ENCODE measurements around the gene PDLIM5. TPM values are rescaled to one million over a fixed set of nuclear protein-coding genes. Genes with fewer than 3 reads are reported as not detected.
"Not testable (repeated sequence)": the region's sequence is repeated elsewhere in the genome, so short reads cannot be mapped to it uniquely, and the experiment has no call there.

PDLIM5 gene
- total and polyA plus RNA-seq, 4 donors: 20.4 to 93.4 (median 59.8) TPM

DNA sequence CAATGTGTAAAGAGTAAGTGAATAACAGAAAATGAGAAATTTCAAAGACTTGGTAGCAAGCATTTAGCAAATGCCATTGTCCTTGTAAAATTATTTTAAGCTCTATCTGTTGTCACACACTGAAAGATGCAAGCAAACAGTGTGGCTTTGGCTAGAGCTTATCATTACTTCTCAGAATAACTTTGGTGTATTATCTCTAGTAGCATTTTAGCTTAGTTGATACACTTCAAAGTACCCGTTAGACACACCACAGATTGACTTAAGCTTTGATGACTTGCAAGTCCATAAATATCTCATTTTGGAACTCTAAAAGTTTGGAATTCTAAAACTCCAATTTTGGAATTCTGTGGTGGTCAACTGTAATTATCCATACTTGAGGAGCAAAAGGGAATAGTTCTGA lies 98.6 kb downstream of the PDLIM5 start:
- Histone ChIP-seq H3K27me3 (ENCODE audit: control insufficient read depth in 3 of 3, insufficient read depth in 3 of 3, low read length in 2 of 3) (no peaks in the 10 kb centered on the region), H3K4me1 (ENCODE audit: control insufficient read depth in 5 of 5, insufficient read depth in 5 of 5, low read length in 5 of 5) (peaks cover 0 to 13% (median 0%) of the 10 kb centered on the region in 5 donors), H3K4me3 (no peak overlapping the region), H3K9ac (ENCODE audit: insufficient read depth in 1 of 2, low read length in 2 of 2) (no peak overlapping the region), H3K9me3 (ENCODE audit: control insufficient read depth in 4 of 4, insufficient read depth in 3 of 4, low read length in 3 of 4) (no peaks in the 10 kb centered on the region), H3K36me3 (ENCODE audit: control insufficient read depth in 4 of 4, insufficient read depth in 4 of 4, low read length in 4 of 4) (peaks cover 0 to 5% (median 0%) of the 10 kb centered on the region in 4 donors), H3K27ac (ENCODE audit: low read depth in 1 of 2, low read length in 1 of 2) (no peak overlapping the region)
- no peak for DNase-seq
- no peak for ATAC-seq (ENCODE audit: insufficient read depth, low FRiP score)
- no peak for TF ChIP-seq CTCF (IDR thresholded peaks at IDR 0.05; ENCODE audit: control extremely low read depth, extremely low read depth)
- WGBS, 2 donors: 86 to 90% methylated on average over 1 of the region's 1 CpG

GRCh38 chr4:94550851-94551250 lies 99.1 kb downstream of the PDLIM5 start:
- no peak for TF ChIP-seq CTCF (IDR thresholded peaks at IDR 0.05; ENCODE audit: control extremely low read depth, extremely low read depth)
- 99 to 100% methylated on average over 1 of the region's 1 CpG for WGBS, 2 donors

DNA sequence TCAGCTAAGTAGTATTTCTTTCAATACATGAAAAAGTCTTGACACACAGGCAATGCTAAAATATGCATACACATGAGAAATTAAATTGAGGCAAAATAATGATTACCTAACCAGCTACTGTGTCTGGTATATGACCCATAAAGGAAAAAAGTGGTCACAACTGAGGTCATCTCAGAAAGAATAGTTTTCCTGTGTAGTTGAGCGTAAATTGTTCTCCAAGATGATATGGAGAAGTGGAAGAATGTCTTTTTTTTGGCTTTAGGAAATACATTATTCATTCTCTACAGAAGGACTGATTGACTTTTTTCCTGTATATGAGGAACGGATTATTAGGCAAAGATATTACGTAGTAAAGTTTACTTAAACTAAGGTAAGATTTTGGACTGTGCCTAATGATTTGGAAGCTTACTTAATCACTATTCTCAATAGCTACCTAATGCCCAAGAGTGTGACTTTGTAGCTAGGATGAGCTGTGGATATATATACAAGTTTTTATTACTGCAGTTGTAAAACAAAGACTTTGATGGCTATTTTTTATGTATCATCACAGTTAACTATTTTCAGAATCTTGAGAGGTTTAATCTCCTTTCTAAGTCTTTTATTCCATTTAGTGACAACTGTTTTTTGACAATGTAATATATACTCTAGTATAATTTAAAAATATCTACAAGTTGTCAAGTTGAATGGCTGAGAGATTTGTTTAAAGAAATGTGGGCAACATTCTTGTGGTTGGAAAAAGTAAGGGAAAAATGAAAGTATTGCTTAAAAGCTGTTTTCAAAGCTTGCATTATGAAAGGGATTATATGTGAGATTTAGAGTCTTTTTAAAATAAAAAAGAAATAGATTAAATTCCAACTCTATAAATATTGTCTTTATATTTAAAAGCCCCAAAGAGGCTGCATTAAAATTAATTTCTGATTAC lies 100.2 kb downstream of the PDLIM5 start:
- Histone ChIP-seq H3K9me3 (ENCODE audit: control insufficient read depth in 4 of 4, insufficient read depth in 3 of 4, low read length in 3 of 4) (no peaks in the 10 kb centered on the region), H3K9ac (ENCODE audit: insufficient read depth in 1 of 2, low read length in 2 of 2) (no peak overlapping the region), H3K27ac (ENCODE audit: low read depth in 1 of 2, low read length in 1 of 2) (peak overlapping the region in 1 of 2 donors; percentile 45)

More at GRCh38 chr4:94550851-94551250, 99.1 kb downstream of the PDLIM5 start:
- H3K9me3 ChIP-seq (ENCODE audit: control insufficient read depth in 4 of 4, insufficient read depth in 3 of 4, low read length in 3 of 4): no peaks in the 10 kb centered on the region
- no peak overlapping the region for H3K27ac ChIP-seq (ENCODE audit: low read depth in 1 of 2, low read length in 1 of 2)
- H3K4me3 ChIP-seq: no peak overlapping the region
- H3K27me3 ChIP-seq (ENCODE audit: control insufficient read depth in 3 of 3, insufficient read depth in 3 of 3, low read length in 2 of 3): no peaks in the 10 kb centered on the region
- peaks cover 0 to 13% (median 0%) of the 10 kb centered on the region in 5 donors for H3K4me1 ChIP-seq (ENCODE audit: control insufficient read depth in 5 of 5, insufficient read depth in 5 of 5, low read length in 5 of 5)
- no peak for DNase-seq
- peaks cover 0 to 5% (median 0%) of the 10 kb centered on the region in 4 donors for H3K36me3 ChIP-seq (ENCODE audit: control insufficient read depth in 4 of 4, insufficient read depth in 4 of 4, low read length in 4 of 4)
- no peak for ATAC-seq (ENCODE audit: insufficient read depth, low FRiP score)
- no peak overlapping the region for H3K9ac ChIP-seq (ENCODE audit: insufficient read depth in 1 of 2, low read length in 2 of 2)

DNA sequence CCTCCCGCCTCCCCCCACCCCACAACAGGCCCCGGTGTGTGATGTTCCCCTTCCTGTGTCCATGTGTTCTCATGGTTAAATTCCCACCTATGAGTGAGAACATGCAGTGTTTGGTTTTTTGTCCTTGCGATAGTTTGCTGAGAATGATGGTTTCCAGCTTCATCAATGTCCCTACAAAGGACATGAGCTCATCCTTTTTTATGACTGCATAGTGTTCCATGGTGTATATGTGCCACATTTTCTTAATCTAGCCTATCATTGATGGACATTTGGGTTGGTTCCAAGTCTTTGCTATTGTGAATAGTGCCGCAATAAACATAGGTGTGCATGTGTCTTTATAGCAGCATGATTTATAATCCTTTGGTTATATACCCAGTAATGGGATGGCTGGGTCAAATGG lies 104.3 kb downstream of the PDLIM5 start:
- H3K4me1 ChIP-seq (ENCODE audit: control insufficient read depth in 5 of 5, insufficient read depth in 5 of 5, low read length in 5 of 5): peaks cover 0 to 20% (median 0%) of the 10 kb centered on the region in 5 donors
- H3K4me3 ChIP-seq; H3K27me3 ChIP-seq (ENCODE audit: control insufficient read depth in 3 of 3, insufficient read depth in 3 of 3, low read length in 2 of 3); H3K9ac ChIP-seq (ENCODE audit: insufficient read depth in 1 of 2, low read length in 2 of 2); H3K9me3 ChIP-seq (ENCODE audit: control insufficient read depth in 4 of 4, insufficient read depth in 3 of 4, low read length in 3 of 4); H3K27ac ChIP-seq (ENCODE audit: low read depth in 1 of 2, low read length in 1 of 2); H3K36me3 ChIP-seq (ENCODE audit: control insufficient read depth in 4 of 4, insufficient read depth in 4 of 4, low read length in 4 of 4); DNase-seq; ATAC-seq (ENCODE audit: insufficient read depth, low FRiP score): not testable (repeated sequence)
- 93 to 99% methylated on average over 3 to 4 of the region's 4 CpGs for WGBS, 2 donors

More for the DNA sequence above, 100.2 kb downstream of the PDLIM5 start:
- Histone ChIP-seq H3K4me1 (ENCODE audit: control insufficient read depth in 5 of 5, insufficient read depth in 5 of 5, low read length in 5 of 5) (peaks cover 0 to 13% (median 0%) of the 10 kb centered on the region in 5 donors), H3K36me3 (ENCODE audit: control insufficient read depth in 4 of 4, insufficient read depth in 4 of 4, low read length in 4 of 4) (peaks cover 0 to 5% (median 0%) of the 10 kb centered on the region in 4 donors), H3K27me3 (ENCODE audit: control insufficient read depth in 3 of 3, insufficient read depth in 3 of 3, low read length in 2 of 3) (no peaks in the 10 kb centered on the region), H3K4me3 (no peak overlapping the region)
- 87% methylated on average over 3 of the region's 3 CpGs for WGBS, 2 donors
- no peak for TF ChIP-seq CTCF (IDR thresholded peaks at IDR 0.05; ENCODE audit: control extremely low read depth, extremely low read depth)
- ATAC-seq (ENCODE audit: insufficient read depth, low FRiP score) (no peak), DNase-seq (no peak)

- not testable (repeated sequence) for H3K9me3 ChIP-seq (ENCODE audit: control insufficient read depth in 4 of 4, insufficient read depth in 3 of 4, low read length in 3 of 4); H3K4me3 ChIP-seq; ATAC-seq (ENCODE audit: insufficient read depth, low FRiP score); H3K27me3 ChIP-seq (ENCODE audit: control insufficient read depth in 3 of 3, insufficient read depth in 3 of 3, low read length in 2 of 3); DNase-seq; H3K9ac ChIP-seq (ENCODE audit: insufficient read depth in 1 of 2, low read length in 2 of 2); H3K36me3 ChIP-seq (ENCODE audit: control insufficient read depth in 4 of 4, insufficient read depth in 4 of 4, low read length in 4 of 4); H3K27ac ChIP-seq (ENCODE audit: low read depth in 1 of 2, low read length in 1 of 2)
- peaks cover 0 to 30% (median 0%) of the 10 kb centered on the region in 5 donors for H3K4me1 ChIP-seq (ENCODE audit: control insufficient read depth in 5 of 5, insufficient read depth in 5 of 5, low read length in 5 of 5)
- WGBS, 2 donors: 63% methylated on average over 1 of the region's 1 CpG; no CpG with 5 or more reads in 1 of the 2 donors
Observed at GRCh38 chr4:94557632-94558031, 105.9 kb downstream of the PDLIM5 start.

All from lung (tissue), 12 donors.